H1 (cell line): ENCODE data around the gene ATG4D. TPM values are rescaled to one million over a fixed set of nuclear protein-coding genes. Genes with fewer than 3 reads are reported as not detected.

ENCODE experiments used
- CTCF ChIA-PET: fragments of 300-600 bp; sonication (Branson Sonifier 250); formaldehyde crosslinking; loops from one replicate; lab custom pipeline; 2021; ENCODE audit not compliant: partially characterized antibody; lab: Charles Lee
- POLR2A ChIA-PET: fragments of 300-600 bp; sonication (Branson Sonifier 250); formaldehyde crosslinking; loops from one replicate; lab custom pipeline; 2021; ENCODE audit warnings: inconsistent platforms; ENCODE audit not compliant: partially characterized antibody; lab: Charles Lee
- DNase-seq, 2 experiments: peaks; one replicate each; pipeline versions ENCODE4 v3.0.0 to v3.0.0-alpha.2; 2010 to 2022; ENCODE audit warnings: low spot score in 2 of 2, low read depth in 1 of 2, mixed read lengths in 1 of 2
- FAIRE-seq: peaks from 2 replicates; lab custom pipeline; 2011; peaks lifted over from hg19 to GRCh38; lab: Jason Lieb, UNC
- H2AFZ ChIP-seq: 2 replicates; pipeline ENCODE4 v1.8.1; 2012; ENCODE audit warnings: low read length, inconsistent platforms
- H2AK5ac ChIP-seq: 2 replicates; pipeline ENCODE4 v1.6.1; 2013; ENCODE audit warnings: low read depth, low read length
- H2BK120ac ChIP-seq: replicated peaks from 2 replicates; pipeline ENCODE3; 2013; ENCODE audit warnings: low read depth, low read length, inconsistent platforms
- H2BK12ac ChIP-seq: 2 replicates; pipeline ENCODE4 v1.6.1; 2013; ENCODE audit warnings: low read depth, low read length
- H2BK15ac ChIP-seq: 2 replicates; pipeline ENCODE4 v1.6.1; 2013; ENCODE audit warnings: low read length
- H2BK20ac ChIP-seq: 2 replicates; pipeline ENCODE4 v1.6.1; 2013; ENCODE audit warnings: low read length
- H2BK5ac ChIP-seq: 2 replicates; pipeline ENCODE4 v1.6.1; 2013; ENCODE audit warnings: low read depth, low read length
- H3K14ac ChIP-seq: 2 replicates; pipeline ENCODE4 v1.6.1; 2013; ENCODE audit warnings: inconsistent platforms; ENCODE audit not compliant: insufficient read length
- H3K18ac ChIP-seq: 2 replicates; pipeline ENCODE4 v1.6.1; 2013; ENCODE audit warnings: low read length; ENCODE audit errors: extremely low read depth
- H3K23ac ChIP-seq: 2 replicates; pipeline ENCODE4 v1.6.1; 2013; ENCODE audit warnings: inconsistent platforms; ENCODE audit not compliant: insufficient read length
- H3K23me2 ChIP-seq: 2 replicates; pipeline ENCODE4 v1.6.1; 2013; ENCODE audit warnings: low read depth, low read length
- H3K27ac ChIP-seq: 2 replicates; pipeline ENCODE4 v1.6.1; 2011; ENCODE audit warnings: low read depth, low read length, inconsistent platforms
- H3K27me3 ChIP-seq, 4 experiments: replicated peaks in 1 of 4; 1 replicate in 1 of 4; 2 replicates in 3 of 4; pipeline versions ENCODE4 v1.6.1 to v1.8.1; 2011 to 2013; ENCODE audit warnings: low read length in 3 of 4, mild to moderate bottlenecking in 3 of 4, inconsistent platforms in 2 of 4, mixed read lengths in 2 of 4, moderate library complexity in 1 of 4; ENCODE audit not compliant: control insufficient read depth in 3 of 4, insufficient read depth in 3 of 4; ENCODE audit errors: extremely low read depth in 1 of 4
- H3K36me3 ChIP-seq, 4 experiments: 2 replicates each; pipeline versions ENCODE4 v1.6.1 to v1.8.1; 2011 to 2013; ENCODE audit warnings: mild to moderate bottlenecking in 4 of 4, low read length in 3 of 4, moderate library complexity in 2 of 4, control low read depth in 1 of 4, inconsistent platforms in 1 of 4; ENCODE audit not compliant: insufficient read depth in 4 of 4, control insufficient read depth in 2 of 4
- H3K4ac ChIP-seq: replicated peaks from 2 replicates; pipeline ENCODE3; 2013; ENCODE audit warnings: low read length, low read depth, mixed read lengths, inconsistent platforms; ENCODE audit not compliant: insufficient read length
- H3K4me1 ChIP-seq, 4 experiments: replicated peaks in 1 of 4; 1 replicate in 1 of 4; 2 replicates in 3 of 4; pipeline versions ENCODE4 v1.6.1 to v1.8.1; 2011 to 2013; ENCODE audit warnings: low read length in 3 of 4, inconsistent platforms in 2 of 4, mixed read lengths in 1 of 4; ENCODE audit not compliant: insufficient read depth in 4 of 4, control insufficient read depth in 3 of 4
- H3K4me2 ChIP-seq, 2 experiments: 2 replicates each; pipeline versions ENCODE4 v1.6.1 to v1.8.1; 2011 to 2013; ENCODE audit warnings: low read depth in 2 of 2, low read length in 2 of 2, control low read depth in 1 of 2, inconsistent platforms in 1 of 2, mild to moderate bottlenecking in 1 of 2; ENCODE audit not compliant: insufficient read depth in 1 of 2
- H3K4me3 ChIP-seq, 4 experiments: fragments of 200-600, 300-600 bp in 1 of 4; sonication (generic), shearing (Covaris generic), sonication (Bioruptor Twin) in 1 of 4; 2 replicates each; pipeline versions ENCODE4 v1.5.1 to v1.8.1; 2011 to 2016; ENCODE audit warnings: low read length in 4 of 4, low read depth in 3 of 4, control low read depth in 2 of 4, inconsistent platforms in 2 of 4, mild to moderate bottlenecking in 2 of 4, mixed read lengths in 1 of 4, moderate library complexity in 1 of 4; ENCODE audit not compliant: insufficient read depth in 2 of 4; ENCODE audit errors: extremely low read depth in 1 of 4
- H3K56ac ChIP-seq: replicated peaks from 2 replicates; pipeline ENCODE3; 2013; ENCODE audit warnings: low read depth, mild to moderate bottlenecking, mixed read lengths, low read length, inconsistent platforms; ENCODE audit not compliant: insufficient read length
- H3K79me1 ChIP-seq: 2 replicates; pipeline ENCODE4 v1.6.1; 2013; ENCODE audit warnings: low read depth, low read length, control low read depth
- H3K79me2 ChIP-seq, 2 experiments: 2 replicates each; pipeline versions ENCODE4 v1.6.1 to v1.8.1; 2012 to 2013; ENCODE audit warnings: low read length in 2 of 2, mild to moderate bottlenecking in 2 of 2, inconsistent platforms in 1 of 2; ENCODE audit not compliant: insufficient read depth in 2 of 2, control insufficient read depth in 1 of 2
- H3K9ac ChIP-seq, 4 experiments: replicated peaks in 1 of 4; 1 replicate in 1 of 4; 2 replicates in 3 of 4; pipeline versions ENCODE4 v1.6.1 to v1.8.1; 2011 to 2013; ENCODE audit warnings: low read depth in 3 of 4, low read length in 3 of 4, control low read depth in 2 of 4, mild to moderate bottlenecking in 2 of 4, moderate library complexity in 2 of 4, inconsistent platforms in 1 of 4; ENCODE audit errors: extremely low read depth in 1 of 4
- H3K9me3 ChIP-seq, 2 experiments: 2 replicates each; pipeline versions ENCODE4 v1.6.1 to v1.8.1; 2012 to 2013; ENCODE audit warnings: mild to moderate bottlenecking in 2 of 2, moderate library complexity in 2 of 2, control low read depth in 1 of 2, inconsistent platforms in 1 of 2, low read depth in 1 of 2, low read length in 1 of 2, mixed read lengths in 1 of 2; ENCODE audit not compliant: insufficient read depth in 2 of 2
- H4K20me1 ChIP-seq, 2 experiments: replicated peaks in 1 of 2; 2 replicates each; pipeline versions ENCODE3 to v1.8.1; 2011 to 2013; ENCODE audit warnings: inconsistent platforms in 2 of 2, low read length in 2 of 2, mild to moderate bottlenecking in 1 of 2; ENCODE audit not compliant: insufficient read depth in 2 of 2, control insufficient read depth in 1 of 2
- H4K5ac ChIP-seq: 2 replicates; pipeline ENCODE4 v1.6.1; 2013; ENCODE audit warnings: low read length, low read depth, mixed read lengths, inconsistent platforms; ENCODE audit not compliant: insufficient read length
- H4K8ac ChIP-seq: 2 replicates; pipeline ENCODE4 v1.8.0; 2013; ENCODE audit warnings: mild to moderate bottlenecking, moderate library complexity, low read length, inconsistent platforms; ENCODE audit not compliant: insufficient read depth; ENCODE audit errors: extremely low read depth
- H4K91ac ChIP-seq: replicated peaks from 2 replicates; pipeline ENCODE3; 2013; ENCODE audit warnings: low read length, mixed read lengths, inconsistent platforms; ENCODE audit not compliant: insufficient read length
- EZH2 ChIP-seq: fragments of 200-600 bp; sonication (generic); IDR thresholded peaks from 2 replicates; pipeline ENCODE4 v1.7.1; 2012; ENCODE audit warnings: low read depth, mild to moderate bottlenecking, moderate library complexity, low read length, inconsistent platforms; ENCODE audit not compliant: severe bottlenecking
- KDM4A ChIP-seq: IDR thresholded peaks from one replicate; pipeline ENCODE4 v1.7.1; 2012; ENCODE audit warnings: low read depth, mild to moderate bottlenecking, moderate library complexity, low read length, inconsistent platforms; ENCODE audit not compliant: severe bottlenecking
- TBP ChIP-seq: IDR thresholded peaks from 2 replicates; pipeline ENCODE4 v1.6.1; 2011; ENCODE audit warnings: low read depth, low read length, improper control_type of control experiment
- WGBS, 2 experiments: shearing (Covaris generic) in 1 of 2; methylation state at CpG; one replicate each; pipeline versions ENCODE4 v1.1.6 to v1.1.7; 2013 to 2015; ENCODE audit warnings: low lambda C conversion rate in 2 of 2, mixed read lengths in 2 of 2, inconsistent platforms in 1 of 2, low coverage in 1 of 2, missing lambda C conversion rate in 1 of 2; ENCODE audit not compliant: insufficient replicate concordance in 2 of 2, insufficient coverage in 1 of 2, insufficient read length in 1 of 2; ENCODE audit errors: extremely low coverage in 1 of 2, missing lambda C conversion rate in 1 of 2; 5-methylcytosine and 5-hydroxymethylcytosine counted together
- polyA plus RNA-seq, 7 experiments: library from polyadenylated mRNA; depleted of rRNA in 3 of 7; stranded (reverse) in 5 of 7; unstranded in 2 of 7; fragments of >200 nt in 5 of 7; fragments of 200-250 nt in 2 of 7; gene quantifications; 1 replicate in 5 of 7; 2 replicates in 1 of 7; 4 replicates in 1 of 7; pipeline versions ENCODE4 v1.2.1 to v1.2.3, GENCODE V29; 2011 to 2013; ENCODE audit warnings: missing spikeins in 2 of 7, mixed read lengths in 2 of 7
- total RNA-seq: library from RNA; stranded (reverse); fragmentation: NEBNext Ultra II Directional; extraction: Animal tissue kit (Norgen Biotek cat#: 25700); gene quantifications from 2 replicates; pipeline ENCODE4 v1.2.1, GENCODE V29; 2021
- TF ChIP-seq, protein P1 (sequence below): IDR thresholded peaks from 2 replicates; pipeline ENCODE4 v1.6.1; 2011; ENCODE audit warnings: low read length, improper control_type of control experiment

Gene ATG4D
- total and polyA plus RNA-seq, 2 of the 8 experiments (the other 6 are each of a cell fraction or from before 2014, with no cell fraction given) = 39.6 to 43.7 TPM

DNA sequence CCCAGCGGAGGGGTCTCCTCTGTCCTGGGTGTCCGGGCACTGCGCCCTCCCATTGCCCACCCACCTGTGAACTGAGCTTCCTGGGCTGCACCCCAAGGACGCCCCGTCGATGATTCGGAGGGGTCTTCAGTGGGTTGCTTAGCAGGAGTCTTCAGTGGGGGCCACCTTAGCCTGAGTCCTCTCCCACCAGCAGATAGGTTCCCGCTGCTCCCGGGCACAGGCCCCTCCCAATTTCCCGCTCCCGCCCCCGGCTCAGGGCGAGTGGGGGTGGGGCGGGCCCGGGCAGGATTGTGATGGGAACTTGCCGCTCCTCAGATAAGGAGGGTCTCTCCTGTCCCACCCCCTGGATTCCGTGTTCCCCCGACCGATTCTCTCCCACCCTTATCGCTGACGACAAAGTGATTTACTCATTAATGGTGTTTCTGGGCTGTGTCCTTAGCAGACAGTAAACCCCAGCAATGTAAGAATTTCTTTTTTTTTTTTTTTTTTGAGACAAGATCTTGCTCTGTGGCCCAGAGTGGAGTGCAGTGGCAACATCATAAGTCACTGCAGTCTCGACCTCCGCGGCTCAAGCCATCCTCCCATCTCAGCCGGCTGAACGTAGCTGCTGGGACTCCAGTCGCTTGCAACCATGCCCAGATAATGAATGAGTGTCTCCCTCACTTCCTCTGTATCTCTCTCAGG lies 25.8 kb upstream of the ATG4D start:
- Histone ChIP-seq H2BK15ac (no peak overlapping the region), H3K36me3 (no peaks in the 10 kb centered on the region), H4K5ac (no peak overlapping the region), H2BK5ac (no peak overlapping the region; the same call in 1 of the 2 replicates), H3K4me1 (peaks cover 0 to 29% (median 10%) of the 10 kb centered on the region in 4 experiments; a peak in 5 of 7 replicates), H2AFZ (peak overlapping the region; percentile 89), H2BK20ac (no peak overlapping the region), H3K4ac (no peak overlapping the region), H3K27me3 (peaks cover 43 to 66% (median 62%) of the 10 kb centered on the region in 4 experiments; a peak in 6 of 7 replicates), H4K8ac (no peak overlapping the region), H3K79me1 (no peaks in the 10 kb centered on the region; the same call in 1 of the 2 replicates), H2BK12ac (peak overlapping the region; percentile 90; the same call in 1 of the 2 replicates), H2BK120ac (no peak overlapping the region), H3K56ac (no peak overlapping the region), H2AK5ac (no peak overlapping the region), H3K9me3 (no peaks in the 10 kb centered on the region), H3K4me2 (peak overlapping the region; percentile 82 to 94), H3K9ac (no peak overlapping the region), H3K27ac (no peak overlapping the region), H3K79me2 (no peaks in the 10 kb centered on the region), H4K20me1 (peaks cover 2 to 6% of the 10 kb centered on the region in 2 experiments), H3K18ac (peak overlapping the region; percentile 90), H3K14ac (no peak overlapping the region), H3K4me3 (peak overlapping the region; percentile 67 to 79 (median 78)), H3K23ac (no peak overlapping the region), H3K23me2 (peaks cover 30% of the 10 kb centered on the region), H4K91ac (no peak overlapping the region)
- DNase-seq = peak in 1 of 2 experiments; percentile 87
- ChIA-PET POLR2A (interaction anchor here (1.1 to 1.9 kb wide), 5 partner anchors 28 to 200 kb away, joined by 3 to 6 read pairs (median 3); partner anchors contain the start of gene DNM2), CTCF (interaction anchor here (1.5 to 5.6 kb wide), 4 partner anchors 10 to 64 kb away, joined by 4 to 46 read pairs (median 6); no protein-coding TSS in a partner anchor)
- TF ChIP-seq, protein P1, sequence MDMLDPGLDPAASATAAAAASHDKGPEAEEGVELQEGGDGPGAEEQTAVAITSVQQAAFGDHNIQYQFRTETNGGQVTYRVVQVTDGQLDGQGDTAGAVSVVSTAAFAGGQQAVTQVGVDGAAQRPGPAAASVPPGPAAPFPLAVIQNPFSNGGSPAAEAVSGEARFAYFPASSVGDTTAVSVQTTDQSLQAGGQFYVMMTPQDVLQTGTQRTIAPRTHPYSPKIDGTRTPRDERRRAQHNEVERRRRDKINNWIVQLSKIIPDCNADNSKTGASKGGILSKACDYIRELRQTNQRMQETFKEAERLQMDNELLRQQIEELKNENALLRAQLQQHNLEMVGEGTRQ = no peak
- TF ChIP-seq KDM4A (peak; percentile 51), EZH2 (peak; percentile 3), TBP (no peak)
- FAIRE-seq = no peak
- WGBS, 2 experiments = 9% methylated on average over 15 of the region's 27 CpGs; no CpG with 5 or more reads in 1 of the 2 experiments
